GOT3 (cell line): Measurements from ENCODE around the gene PCDH9.

Experiments used
- DNase-seq: peaks from one replicate; lab custom pipeline; 2025; ENCODE audit warnings: mixed read lengths; lab: John Stamatoyannopoulos, UW

PCDH9 gene

DNA sequence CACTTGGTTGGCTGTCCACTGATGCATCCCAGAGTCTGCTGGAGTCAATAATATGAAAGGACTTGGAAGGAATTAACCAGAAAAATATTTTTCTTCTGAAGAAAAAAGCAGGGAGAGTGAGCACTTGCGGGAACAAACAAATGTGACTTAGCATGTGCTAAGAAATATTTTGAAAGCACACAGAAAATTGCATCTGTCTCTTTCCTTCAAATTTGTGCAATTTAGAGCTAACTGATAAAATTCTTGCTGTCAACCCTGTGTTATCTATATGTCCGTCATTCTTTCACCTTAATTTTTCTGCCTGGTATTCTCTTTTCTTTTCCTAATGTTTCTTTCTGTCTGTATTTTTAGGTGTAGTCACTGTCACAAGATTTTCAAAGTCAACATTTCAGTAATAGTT is 852.6 kb downstream of the PCDH9 start:
- DNase-seq, result no peak

DNA sequence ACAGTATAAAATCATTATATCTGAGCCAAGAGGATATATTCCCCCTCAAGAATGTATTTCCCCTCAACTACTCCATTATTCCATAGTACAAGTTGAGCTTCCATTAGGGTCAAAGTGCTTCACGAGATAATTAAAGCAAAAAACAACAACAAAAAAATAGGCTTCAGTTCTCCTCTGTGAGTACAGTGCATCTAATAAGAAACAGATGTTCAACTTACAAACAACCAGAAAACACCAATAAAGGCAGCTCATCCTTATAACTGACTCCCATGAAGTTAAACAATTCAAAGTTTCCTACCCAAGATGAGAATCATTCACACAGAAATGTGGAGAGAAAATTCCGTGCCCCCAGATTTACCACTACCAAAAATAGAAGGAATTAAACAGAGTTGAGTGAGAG is 854.4 kb downstream of the PCDH9 start:
- no peak for DNase-seq

DNA sequence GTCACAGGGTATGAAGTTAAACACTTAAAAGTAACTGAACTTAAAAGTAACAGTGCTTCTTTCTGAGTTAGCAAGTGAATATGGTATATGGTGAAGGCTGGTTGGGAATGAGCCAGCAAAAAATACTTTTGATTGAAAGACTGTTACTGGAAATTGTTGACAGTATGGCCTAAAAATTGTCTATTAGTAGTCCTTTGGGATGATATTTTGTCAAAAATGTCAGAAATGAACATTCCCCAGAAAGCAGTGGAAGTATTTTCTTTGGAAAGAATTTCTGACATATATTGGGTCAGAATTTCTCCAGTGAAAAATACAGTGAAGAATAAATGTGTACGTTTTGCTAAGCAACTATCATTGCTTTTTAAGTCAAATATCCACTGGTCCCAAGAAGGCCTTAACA is 860.5 kb downstream of the PCDH9 start:
- DNase-seq, result no peak

DNA sequence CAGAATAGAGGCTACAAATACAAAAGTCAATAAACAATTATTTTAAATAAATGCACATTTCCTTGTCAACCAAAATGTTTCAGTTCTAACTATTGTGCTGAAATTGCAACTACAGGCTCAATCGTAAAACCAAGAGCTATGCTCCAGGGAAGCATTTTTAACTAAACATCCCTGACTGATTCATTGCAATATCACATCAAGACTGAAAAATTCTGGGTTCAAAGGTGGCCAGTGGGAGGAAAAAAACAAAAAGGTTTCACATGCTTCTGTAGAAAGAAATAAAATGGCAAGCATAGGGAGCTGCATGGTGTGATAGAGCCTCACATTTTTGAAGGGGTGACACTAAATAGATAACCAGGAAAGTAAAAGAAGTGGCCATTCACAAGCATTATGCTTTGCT is 862.8 kb downstream of the PCDH9 start:
- no peak for DNase-seq

DNA sequence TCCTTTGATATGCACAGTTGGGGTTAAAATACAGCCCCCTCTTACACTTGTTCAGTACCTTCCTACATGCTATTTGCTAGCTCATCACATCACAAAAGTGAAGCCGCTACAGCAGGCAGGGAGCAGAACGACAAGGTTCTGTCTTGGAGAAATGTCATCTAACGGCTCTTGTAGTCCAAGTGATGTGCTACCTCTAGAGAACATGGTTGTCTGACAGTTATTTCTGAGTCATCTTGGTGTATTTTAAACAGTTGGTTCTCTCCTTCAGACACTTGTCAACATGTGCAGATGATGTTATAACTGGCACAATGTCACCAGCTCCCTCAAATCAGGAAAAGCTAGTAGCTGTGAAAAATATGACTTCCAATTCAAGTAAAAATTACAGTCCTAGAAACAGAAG is 865.0 kb downstream of the PCDH9 start:
- no peak for DNase-seq

DNA sequence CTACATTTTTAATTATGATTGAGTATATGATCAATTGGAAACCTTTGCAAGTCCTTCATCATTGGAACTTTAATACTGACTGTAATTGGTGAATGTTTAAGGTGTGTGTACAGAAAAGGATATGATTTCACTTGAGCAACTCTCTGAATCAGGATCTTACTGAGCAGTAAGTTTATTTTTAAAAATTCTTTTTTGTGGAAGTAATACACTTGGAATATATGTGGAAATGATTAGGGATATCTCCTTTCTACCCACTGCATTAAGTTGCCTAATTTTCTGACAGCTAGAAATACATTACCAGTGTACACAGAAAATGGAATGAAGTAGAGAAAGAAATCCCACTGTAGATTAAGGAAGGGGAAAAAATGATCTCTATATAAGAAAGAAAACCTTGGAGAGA is 865.8 kb downstream of the PCDH9 start:
- DNase-seq, result no peak

DNA sequence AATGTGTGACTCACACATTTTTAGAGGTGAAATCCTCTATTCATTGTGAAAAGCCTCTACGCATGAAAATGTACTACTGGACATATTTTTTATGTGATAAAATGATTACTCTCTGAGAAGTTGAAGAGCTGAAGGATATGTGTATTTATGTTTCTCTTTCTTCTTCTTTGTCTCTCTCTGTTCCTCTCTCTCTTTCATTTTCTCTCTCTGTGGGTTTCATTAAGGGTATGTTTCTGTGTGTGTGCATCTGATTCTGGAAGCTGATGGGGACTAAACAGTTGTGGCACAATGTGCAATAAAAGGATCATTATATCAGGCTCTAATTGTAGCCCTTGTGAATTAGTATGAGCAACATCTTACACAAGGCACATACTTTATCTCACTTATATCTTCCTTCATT is 867.7 kb downstream of the PCDH9 start:
- no peak for DNase-seq

DNA sequence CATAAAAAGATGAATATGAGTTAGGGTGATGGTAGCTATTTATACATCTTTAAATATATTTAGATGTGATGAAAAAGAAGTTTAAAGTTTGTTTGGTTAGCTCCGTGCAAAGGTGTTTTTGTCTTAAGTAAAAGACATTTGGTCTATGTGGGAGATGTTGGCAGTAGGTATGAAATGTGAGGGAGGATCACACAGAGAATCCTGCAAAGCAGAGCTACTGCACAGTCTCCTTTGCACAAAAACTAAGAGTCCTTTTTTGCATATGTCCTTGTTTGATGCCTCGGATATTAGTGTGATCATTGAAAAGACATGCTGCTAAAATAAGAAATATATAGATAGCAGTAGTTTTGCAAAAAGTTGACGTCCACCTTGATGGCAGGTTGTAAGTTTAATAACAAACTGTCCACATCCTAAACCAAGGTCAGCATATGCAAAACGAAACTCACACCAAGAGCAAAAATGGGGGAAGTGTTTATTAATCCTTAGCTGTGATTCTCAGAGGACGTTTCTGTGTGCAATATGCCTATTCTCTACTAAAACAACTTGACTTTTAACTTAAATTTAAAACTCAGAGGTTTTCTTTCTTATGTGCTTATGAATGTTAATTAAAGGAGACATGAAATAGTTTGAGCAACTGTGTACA is 870.1 kb downstream of the PCDH9 start:
- DNase-seq, result no peak

DNA sequence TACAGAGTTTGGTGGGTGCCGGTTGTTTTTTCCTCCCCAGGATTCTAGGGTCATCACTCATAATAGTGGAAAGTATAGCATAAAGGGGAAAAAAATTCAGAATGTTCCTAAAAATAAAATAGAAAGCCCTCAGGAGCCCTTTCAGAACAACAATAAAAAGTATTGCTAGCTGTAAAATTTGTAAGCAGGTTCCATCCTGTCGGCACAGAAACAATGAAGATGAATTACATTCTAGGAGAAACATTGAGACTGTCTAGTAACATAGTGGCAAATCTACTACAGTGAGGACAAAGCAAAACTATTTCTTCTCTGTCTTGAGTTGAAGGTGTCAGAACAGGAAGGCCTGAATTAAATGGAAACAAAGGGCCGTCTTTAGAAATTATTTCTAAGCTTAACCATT is 870.7 kb downstream of the PCDH9 start:
- DNase-seq, result no peak

DNA sequence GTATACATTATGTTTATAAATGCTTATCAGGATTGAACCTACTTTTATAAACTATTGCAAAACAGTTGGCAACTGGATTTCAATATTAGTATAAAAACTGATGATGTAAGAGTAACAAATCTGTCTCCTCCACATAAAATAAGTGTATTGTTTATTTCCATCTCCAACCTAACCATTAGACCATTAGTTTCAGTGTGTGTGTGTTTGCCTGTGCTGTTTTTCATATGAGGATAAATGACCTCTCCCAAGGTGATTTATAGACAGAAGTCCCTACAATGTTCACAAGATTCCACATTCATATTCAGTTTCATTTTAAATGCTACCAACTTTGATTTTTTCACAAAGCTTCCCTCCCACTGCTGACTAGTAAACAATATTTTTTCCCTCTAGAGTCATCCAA is 871.6 kb downstream of the PCDH9 start:
- no peak for DNase-seq

DNA sequence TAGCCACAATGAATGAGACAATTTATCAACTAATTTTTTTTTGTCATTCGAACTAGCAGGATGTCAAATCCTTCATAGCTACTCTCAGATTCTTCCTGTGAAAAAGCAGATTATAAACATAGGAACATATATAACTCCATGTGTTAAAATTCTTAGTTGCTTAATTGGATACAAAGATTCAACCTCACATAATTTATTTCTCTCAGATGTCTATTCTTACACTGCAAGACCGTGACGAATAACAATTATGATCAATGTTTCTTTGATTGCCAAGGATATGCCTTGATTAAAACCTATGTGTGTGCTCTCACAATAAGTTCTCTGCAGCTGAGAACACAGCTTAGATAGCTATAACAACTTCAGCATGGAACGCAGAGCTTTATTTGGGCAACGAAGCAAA is 872.7 kb downstream of the PCDH9 start:
- DNase-seq, result no peak

DNA sequence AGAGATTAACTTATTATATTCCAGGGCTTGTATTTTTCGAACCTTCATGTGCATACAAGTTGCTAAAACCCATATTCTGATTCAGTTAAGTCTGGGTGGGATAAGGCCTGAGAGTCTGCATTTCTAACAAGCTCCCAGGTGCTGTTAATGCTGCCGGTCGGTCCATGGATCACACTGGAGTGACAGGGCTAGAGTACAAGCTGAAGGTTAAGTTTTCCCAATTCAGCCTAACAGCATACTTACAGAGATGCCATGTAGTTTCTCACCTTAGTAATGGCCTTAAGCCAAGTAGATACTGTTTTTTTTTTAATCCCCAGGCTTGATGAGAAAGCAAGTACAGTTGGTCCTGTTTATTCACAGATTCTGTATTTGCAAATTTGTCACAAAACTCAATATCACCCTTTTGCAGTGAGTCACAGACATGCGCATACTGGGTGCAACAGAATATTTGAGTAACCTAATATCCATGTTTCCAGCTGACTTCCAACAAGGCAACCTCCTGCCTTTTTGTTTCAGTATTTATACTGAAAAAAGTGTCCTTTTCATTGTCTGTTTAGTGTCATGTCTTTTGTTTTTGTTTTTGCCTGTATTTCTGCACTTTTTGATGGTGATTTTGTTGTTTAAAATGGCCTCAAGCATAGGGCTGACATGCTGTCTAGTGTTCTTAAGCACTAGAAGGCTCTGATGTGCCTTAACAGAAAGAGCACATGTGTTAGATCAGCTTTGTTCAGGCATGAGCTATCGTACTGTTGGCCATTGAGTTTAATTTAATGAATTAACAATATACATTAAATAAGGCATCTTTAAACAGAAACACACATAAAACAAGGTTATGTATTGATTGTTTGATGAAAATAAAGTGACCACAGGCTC is 875.0 kb downstream of the PCDH9 start:
- no peak for DNase-seq

DNA sequence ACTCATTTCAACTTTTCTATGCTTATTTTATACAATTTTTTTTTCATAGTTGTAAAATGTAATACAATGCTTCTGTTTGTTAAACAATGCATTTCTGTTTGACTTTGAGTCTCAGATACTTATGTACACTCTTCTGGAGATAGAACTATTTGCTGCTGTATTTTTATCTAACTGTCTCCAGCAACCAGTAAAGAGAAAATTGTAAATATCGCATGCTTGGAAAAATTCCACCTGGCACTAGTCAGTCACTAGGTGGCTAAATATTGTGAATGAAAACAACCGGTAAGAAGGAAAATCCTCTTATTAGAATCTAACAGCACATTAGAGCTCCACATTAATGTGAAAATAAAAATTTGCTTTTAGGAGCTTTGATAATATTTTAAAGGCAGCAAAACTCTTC is 876.5 kb downstream of the PCDH9 start:
- DNase-seq, result no peak

DNA sequence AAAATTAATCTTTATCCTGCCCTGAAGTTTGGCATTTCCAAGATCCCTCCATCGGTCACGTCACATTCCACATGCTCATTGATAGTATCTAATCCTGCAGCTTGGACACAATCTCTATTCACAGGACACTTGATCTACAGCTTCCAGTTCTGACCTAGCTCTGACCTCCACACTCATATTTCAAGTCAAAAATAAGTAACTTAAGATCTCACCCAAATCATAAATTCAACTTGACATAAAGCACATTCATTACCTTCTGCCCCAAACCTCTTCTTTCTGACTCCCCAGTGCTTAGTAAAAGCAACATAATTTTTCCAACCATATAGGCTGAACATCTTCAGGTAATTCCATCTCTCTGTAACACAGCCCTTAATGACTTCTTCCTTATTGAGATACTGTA is 880.2 kb downstream of the PCDH9 start:
- DNase-seq, result no peak

DNA sequence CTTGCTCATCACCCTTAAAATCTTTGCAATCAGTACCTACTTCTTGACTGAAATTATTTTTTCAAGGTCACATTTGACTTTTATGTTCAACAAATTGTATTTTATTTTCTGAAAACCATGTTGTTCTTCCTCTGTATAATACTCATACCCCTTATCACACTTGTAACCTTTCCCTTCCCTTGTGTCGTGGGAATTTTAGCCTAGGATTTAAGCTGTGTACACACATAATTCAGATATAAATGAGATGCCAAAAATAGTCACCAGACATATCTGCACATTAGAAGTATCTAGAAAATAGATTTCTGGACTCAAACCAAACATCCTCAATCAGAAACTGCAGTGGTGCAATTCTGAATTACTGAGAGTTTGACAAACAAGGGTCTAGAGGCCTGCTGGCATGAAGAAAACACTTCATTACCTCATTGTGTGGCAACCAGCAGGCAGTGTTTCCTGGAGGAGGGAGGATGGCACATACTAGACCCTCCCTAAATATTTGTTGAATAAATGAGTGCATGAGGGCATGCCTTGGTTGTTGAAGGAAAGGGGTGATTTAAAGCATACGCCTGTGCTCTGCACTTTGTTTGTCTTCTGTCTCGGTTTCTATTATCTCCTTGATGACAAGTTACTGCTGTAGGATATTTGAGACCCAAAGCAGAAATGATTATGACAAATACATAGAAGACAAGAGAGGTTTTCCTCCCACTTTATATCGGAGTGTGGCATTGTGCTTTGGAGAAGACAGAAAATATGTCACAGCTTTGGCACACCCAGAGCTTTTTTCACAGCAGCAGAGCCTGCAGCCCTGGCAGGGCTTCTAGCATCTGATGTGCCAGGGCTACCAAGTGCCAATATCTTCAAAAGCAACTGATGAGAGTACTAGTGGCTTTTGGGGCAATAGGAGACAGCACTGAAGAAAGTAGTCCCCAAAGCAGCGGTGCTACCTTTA is 881.1 kb downstream of the PCDH9 start:
- DNase-seq, result no peak

DNA sequence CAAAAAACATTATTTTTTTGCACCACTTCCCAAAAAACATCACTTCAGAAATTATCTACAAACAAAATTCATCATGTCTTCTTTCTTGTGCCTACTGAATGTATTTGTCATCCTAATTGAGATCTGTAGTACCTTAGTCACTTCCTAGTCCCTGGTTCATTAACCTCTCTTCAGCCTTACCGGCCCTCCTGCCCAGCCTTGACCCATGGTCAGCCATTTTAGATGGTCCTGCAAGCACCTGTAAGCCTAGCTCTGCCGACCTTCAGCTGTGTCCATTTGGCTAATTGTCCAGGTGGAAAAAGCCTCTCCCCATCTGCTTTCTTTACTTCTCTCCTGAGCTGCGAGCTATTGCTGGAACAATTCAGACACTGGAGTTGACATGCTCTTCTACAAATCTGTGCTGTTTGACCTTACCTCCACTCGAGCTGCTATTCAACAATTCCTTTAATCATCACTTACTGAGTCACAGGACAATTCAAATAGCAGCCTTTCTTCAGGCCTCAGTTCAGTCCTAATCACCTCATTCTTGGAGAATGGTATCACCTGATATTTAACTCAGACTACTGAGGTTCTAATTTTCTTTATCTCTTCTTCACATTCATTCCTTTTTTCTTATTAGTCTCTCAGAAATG is 882.5 kb downstream of the PCDH9 start:
- DNase-seq, result no peak

DNA sequence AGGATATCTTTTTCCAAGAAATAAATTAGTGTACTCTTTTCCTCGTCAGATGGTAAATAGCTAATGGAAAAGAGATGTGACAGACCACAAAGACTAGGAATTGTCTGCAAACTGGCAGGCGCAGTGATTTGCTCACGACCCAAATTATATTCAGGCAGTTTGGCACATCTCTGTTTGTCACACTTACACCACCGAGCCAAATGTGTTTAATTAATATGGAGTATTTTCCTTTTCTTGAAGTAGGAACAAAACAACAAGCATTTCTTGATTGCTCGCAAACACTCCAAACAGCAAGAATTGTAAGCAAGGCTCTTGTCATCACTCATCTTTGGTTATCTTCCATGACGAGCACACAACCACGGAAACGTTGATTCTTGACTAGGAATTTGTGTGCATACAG is 884.2 kb downstream of the PCDH9 start:
- no peak for DNase-seq

DNA sequence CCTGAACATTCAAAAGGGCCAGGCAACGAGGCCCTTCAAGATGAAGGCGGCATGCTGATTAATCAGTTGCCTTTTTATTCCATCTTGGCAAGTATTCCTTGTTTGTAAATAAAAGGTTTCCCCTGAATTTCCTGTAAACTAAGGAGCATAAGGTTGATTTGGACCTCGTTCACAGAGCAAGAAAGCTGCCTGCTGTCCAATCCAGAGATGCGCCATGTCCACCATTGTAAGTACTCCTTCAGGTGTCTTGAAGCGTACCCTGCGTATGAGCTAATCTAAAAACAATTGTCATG is 884.7 kb downstream of the PCDH9 start:
- no peak for DNase-seq

DNA sequence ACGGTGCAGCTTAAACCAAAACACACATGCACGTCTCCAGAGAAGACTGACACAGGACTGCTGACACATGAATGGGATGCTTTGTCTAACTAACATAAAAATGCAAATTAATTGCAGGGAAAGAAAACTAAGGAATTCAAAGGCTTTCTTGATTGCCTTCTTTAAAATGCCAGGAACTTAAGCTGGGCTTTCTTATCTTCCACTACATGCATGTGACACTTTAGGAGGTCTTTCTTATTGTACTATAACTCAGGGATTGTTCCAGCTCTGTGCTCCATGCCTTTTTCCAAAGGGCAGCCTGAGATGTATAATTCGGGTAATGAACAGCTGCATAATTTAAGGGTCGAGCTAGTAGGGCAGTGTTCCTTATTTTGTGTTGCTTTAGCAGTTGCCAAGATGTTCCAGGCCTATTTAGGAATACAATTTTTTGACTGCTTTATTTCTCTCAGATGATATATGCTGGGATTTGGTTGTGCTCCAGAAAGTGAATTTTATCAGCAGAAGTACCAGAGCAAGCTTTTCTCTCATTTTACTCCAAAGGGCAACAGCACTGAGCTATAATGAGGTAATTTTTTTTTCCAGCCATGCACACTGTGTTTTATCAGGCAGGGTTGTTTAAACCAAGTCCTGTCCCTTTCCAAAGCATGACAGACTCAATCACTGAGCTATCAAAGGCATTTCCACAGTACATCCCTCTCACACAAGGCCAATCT is 885.2 kb downstream of the PCDH9 start:
- no peak for DNase-seq

DNA sequence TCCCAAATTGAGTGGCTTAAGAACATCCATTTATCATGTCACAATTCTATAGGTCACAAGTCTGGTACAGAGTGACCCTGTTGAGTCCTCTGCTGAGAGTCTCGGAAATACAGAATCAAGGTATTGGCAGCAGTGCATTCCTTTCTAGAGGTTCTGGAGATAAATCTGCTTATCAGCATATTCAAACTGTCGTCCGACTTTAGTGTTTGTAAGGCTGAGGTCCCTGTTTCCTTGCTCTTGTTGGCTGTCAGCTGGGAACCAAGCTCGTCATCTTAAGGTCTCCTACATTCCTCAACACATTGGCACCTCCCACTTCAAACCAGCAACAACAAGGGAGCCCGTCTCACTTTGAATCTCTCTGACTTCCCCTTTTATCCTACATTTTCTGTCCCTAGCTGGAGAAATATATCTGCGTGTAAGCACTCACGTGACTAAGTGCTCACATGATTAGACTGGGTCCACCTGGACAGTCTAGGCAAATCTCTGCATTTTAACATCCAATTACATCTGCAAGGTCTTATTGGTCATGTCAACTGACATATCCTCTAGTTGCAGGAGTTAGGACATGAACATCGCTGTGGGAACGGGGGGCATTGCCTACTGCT is 886.8 kb downstream of the PCDH9 start:
- DNase-seq, result no peak

DNA sequence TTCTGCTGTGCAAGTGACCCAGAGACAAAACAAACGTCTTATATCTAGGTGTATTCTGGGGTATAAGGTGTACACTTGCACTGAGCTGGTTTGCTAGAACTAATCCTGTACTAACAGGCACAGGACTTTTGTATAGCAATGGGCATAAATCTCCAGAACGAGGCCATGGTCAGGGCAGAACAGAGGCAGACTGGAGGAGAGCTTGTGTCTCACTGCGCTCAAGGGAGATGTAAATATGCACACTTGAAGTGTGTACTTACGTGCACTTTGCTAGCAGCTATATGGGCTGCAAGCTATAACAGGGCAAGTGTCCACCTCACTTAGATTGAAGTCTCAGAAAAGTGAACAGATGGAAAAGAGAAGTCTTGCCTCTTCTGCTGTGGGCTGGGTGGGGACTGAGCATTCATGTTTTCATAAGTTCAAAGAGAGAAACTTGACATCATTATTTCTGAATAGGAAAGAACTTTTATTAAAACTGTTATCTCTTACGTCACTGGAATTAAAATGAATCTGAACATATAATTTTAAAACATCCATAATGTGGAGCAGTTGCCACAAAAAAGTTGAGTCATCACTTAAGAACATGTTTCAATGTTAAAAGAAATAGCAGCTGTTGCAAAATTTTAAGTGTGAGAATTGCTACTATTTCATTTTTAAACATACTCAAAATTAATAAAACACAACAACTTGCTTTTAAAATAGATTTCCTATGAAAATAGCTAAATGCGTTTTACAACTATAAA is 888.3 kb downstream of the PCDH9 start:
- no peak for DNase-seq
